ENCODE measurements around the gene CHIC1.
"Not testable (repeated sequence)": the region's sequence is repeated elsewhere in the genome, so short reads cannot be mapped to it uniquely, and the experiment has no call there.

- not testable (repeated sequence) for TF ChIP-seq CTCF (IDR thresholded peaks at IDR 0.05; ENCODE audit: low read length); EZH2 (IDR thresholded peaks at IDR 0.05; ENCODE audit: borderline replicate concordance, low read length)
Observed at GRCh38 chrX:73531655-73532054, 31.3 kb upstream of the CHIC1 start.

All from OCI-LY1 (cell line).